ENCODE measurements around the gene BRIP1. TPM values are rescaled to one million over a fixed set of nuclear protein-coding genes. Genes with fewer than 3 reads are reported as not detected.
"Not testable (repeated sequence)": the region's sequence is repeated elsewhere in the genome, so short reads cannot be mapped to it uniquely, and the experiment has no call there.

Gene BRIP1
- total RNA-seq, 1 experiment from 2014 or later, result 8.5 TPM

DNA sequence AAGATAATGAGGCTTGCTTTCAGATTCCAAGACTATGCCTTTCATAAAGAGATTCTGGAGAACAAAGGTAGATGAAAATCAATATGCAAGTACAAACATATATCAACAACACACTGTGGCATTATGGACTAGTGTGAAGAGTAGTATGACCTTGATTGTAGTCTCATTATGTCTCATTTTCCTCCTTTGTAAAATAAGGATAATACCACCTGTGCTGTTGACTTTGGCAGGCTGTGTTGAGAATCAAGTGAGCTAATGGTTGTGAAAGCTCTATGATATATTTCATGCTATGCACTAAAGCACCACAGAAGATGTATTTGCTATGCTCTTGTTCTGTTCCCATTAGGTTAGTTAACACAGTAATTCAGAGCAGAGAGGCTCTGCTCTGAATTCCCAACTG is 193.8 kb downstream of the BRIP1 start:
- H3K9me2 ChIP-seq (replicated peaks; ENCODE audit: insufficient read depth, low read length), result no peaks in the 10 kb centered on the region
- H3K27me3 ChIP-seq (ENCODE audit: low read length), result no peaks in the 10 kb centered on the region
- no peak overlapping the region for H2AFZ ChIP-seq (ENCODE audit: low read length)
- H3K27ac ChIP-seq (ENCODE audit: low read length), result no peak overlapping the region
- no peak overlapping the region for H3K9ac ChIP-seq (ENCODE audit: low read length)
- no peaks in the 10 kb centered on the region for H3K79me2 ChIP-seq (ENCODE audit: low read length)
- H3K4me2 ChIP-seq (ENCODE audit: low read depth, low read length, poor library complexity, severe bottlenecking), result no peak overlapping the region
- H3K36me3 ChIP-seq (ENCODE audit: insufficient read depth, low read length), result no peaks in the 10 kb centered on the region
- no peaks in the 10 kb centered on the region for H3K4me1 ChIP-seq (ENCODE audit: low read length)
- H4K20me1 ChIP-seq (ENCODE audit: insufficient read depth, low read depth, low read length), result no peaks in the 10 kb centered on the region
- no peak overlapping the region for H3K4me3 ChIP-seq (ENCODE audit: low read length)
- no peaks in the 10 kb centered on the region for H3K9me3 ChIP-seq (ENCODE audit: low read length)
- DNase-seq, result no peak

DNA sequence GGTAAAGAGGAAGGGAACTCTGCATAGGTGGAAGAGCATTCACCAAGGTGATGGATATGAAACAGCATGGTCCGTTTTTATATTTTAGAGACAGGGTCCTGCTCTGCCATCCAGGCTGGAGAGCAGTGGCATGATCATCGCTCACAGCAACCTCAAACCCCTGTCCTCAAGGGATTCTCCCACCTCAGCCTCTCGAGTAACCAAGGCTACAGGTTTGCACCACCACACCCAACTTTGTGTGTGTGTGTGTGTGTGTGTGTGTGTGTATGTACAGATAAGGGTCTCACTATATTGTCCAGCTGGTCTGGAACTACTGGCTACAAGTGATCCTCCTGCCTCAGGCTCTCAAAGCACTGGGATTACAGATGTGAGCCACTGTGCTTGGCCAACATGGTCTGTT is 194.8 kb downstream of the BRIP1 start:
- no peaks in the 10 kb centered on the region for H3K79me2 ChIP-seq (ENCODE audit: low read length)
- H3K4me2 ChIP-seq (ENCODE audit: low read depth, low read length, poor library complexity, severe bottlenecking), result no peak overlapping the region
- H2AFZ ChIP-seq (ENCODE audit: low read length), result no peak overlapping the region
- H3K4me3 ChIP-seq (ENCODE audit: low read length), result no peak overlapping the region
- H4K20me1 ChIP-seq (ENCODE audit: insufficient read depth, low read depth, low read length), result no peaks in the 10 kb centered on the region
- no peaks in the 10 kb centered on the region for H3K9me3 ChIP-seq (ENCODE audit: low read length)
- no peaks in the 10 kb centered on the region for H3K9me2 ChIP-seq (replicated peaks; ENCODE audit: insufficient read depth, low read length)
- H3K36me3 ChIP-seq (ENCODE audit: insufficient read depth, low read length), result no peaks in the 10 kb centered on the region
- H3K9ac ChIP-seq (ENCODE audit: low read length), result no peak overlapping the region
- no peaks in the 10 kb centered on the region for H3K27me3 ChIP-seq (ENCODE audit: low read length)
- H3K27ac ChIP-seq (ENCODE audit: low read length), result no peak overlapping the region
- no peaks in the 10 kb centered on the region for H3K4me1 ChIP-seq (ENCODE audit: low read length)
- DNase-seq, result no peak

DNA sequence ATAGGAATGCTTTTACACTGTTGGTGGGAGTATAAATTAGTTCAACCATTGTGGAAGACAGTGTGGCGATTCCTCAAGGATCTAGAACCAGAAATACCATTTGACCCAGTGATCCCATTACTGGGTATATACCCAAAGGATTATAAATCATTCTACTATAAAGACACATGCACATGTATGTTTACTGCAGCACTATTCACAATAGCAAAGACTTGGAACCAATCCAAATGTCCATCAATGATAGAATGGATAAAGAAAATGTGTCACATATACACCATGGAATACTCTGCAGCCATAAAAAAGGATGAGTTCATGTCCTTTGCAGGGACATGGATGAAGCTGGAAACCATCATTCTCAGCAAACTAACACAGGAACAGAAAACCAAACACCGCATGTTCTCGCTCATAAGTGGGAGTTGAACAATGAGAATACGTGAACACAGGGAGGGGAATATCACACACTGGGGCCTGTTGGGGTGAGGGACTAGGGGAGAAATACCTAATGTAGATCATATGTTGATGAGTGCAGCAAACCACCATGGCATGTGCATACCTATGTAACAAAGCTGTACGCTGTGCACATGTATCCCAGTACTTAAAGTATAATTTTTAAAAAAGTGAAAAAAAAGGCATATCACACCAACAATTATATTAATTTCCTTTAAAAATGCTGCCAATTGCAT is 196.8 kb downstream of the BRIP1 start:
- not testable (repeated sequence) for H3K36me3 ChIP-seq (ENCODE audit: insufficient read depth, low read length); H2AFZ ChIP-seq (ENCODE audit: low read length); H4K20me1 ChIP-seq (ENCODE audit: insufficient read depth, low read depth, low read length); H3K4me3 ChIP-seq (ENCODE audit: low read length); H3K27me3 ChIP-seq (ENCODE audit: low read length); H3K4me2 ChIP-seq (ENCODE audit: low read depth, low read length, poor library complexity, severe bottlenecking); H3K27ac ChIP-seq (ENCODE audit: low read length); H3K79me2 ChIP-seq (ENCODE audit: low read length); H3K9ac ChIP-seq (ENCODE audit: low read length); H3K4me1 ChIP-seq (ENCODE audit: low read length); H3K9me2 ChIP-seq (replicated peaks; ENCODE audit: insufficient read depth, low read length); DNase-seq; H3K9me3 ChIP-seq (ENCODE audit: low read length)

DNA sequence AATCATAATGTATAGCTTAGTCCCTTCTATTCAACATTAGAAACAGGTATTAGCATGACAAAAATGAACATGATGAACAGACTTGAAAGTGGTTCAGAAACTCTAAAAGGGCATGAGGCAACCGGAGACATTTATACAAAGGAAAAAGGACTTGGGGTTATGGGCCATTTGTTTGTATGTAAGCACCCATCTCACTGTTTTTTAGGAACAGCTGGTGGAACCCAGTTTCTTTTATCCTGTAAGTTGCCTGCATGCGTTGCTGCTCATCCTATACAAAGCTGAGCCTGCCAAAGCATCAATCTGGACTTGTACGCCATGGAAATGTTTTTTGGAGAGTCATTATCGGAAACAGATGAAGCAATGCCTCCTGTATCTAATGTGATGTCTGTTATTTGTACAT is 200.0 kb downstream of the BRIP1 start:
- Histone ChIP-seq H3K9me3 (ENCODE audit: low read length) (no peaks in the 10 kb centered on the region), H3K27ac (ENCODE audit: low read length) (no peak overlapping the region), H3K36me3 (ENCODE audit: insufficient read depth, low read length) (no peaks in the 10 kb centered on the region), H4K20me1 (ENCODE audit: insufficient read depth, low read depth, low read length) (no peaks in the 10 kb centered on the region), H3K9me2 (replicated peaks; ENCODE audit: insufficient read depth, low read length) (no peaks in the 10 kb centered on the region), H3K79me2 (ENCODE audit: low read length) (no peaks in the 10 kb centered on the region), H3K4me1 (ENCODE audit: low read length) (no peaks in the 10 kb centered on the region), H3K4me3 (ENCODE audit: low read length) (no peak overlapping the region), H3K4me2 (ENCODE audit: low read depth, low read length, poor library complexity, severe bottlenecking) (no peak overlapping the region), H3K9ac (ENCODE audit: low read length) (no peak overlapping the region), H2AFZ (ENCODE audit: low read length) (no peak overlapping the region), H3K27me3 (ENCODE audit: low read length) (no peaks in the 10 kb centered on the region)
- DNase-seq, result no peak

DNA sequence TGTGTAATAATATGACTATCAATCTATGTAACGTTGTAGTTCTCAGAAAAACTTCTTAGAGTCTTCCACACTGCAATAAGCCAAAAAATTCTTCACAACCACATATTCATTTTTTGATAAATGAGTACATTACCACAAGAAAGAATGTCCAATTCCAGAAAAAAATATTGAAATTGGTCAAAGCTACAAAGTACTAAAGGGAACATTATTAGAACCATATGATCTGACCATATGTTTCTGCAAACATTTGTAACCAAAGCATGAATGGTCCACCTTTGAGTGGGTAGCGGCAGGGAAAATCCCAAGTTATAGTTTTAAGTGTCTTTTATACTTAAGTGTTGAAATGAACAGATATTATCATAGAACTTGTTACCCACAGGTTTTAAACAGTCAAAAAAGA is 200.6 kb downstream of the BRIP1 start:
- no peaks in the 10 kb centered on the region for H3K36me3 ChIP-seq (ENCODE audit: insufficient read depth, low read length)
- H2AFZ ChIP-seq (ENCODE audit: low read length), result no peak overlapping the region
- H3K79me2 ChIP-seq (ENCODE audit: low read length), result no peaks in the 10 kb centered on the region
- H4K20me1 ChIP-seq (ENCODE audit: insufficient read depth, low read depth, low read length), result no peaks in the 10 kb centered on the region
- H3K9ac ChIP-seq (ENCODE audit: low read length), result no peak overlapping the region
- no peak overlapping the region for H3K4me3 ChIP-seq (ENCODE audit: low read length)
- no peaks in the 10 kb centered on the region for H3K27me3 ChIP-seq (ENCODE audit: low read length)
- no peak for DNase-seq
- H3K4me2 ChIP-seq (ENCODE audit: low read depth, low read length, poor library complexity, severe bottlenecking), result no peak overlapping the region
- no peak overlapping the region for H3K27ac ChIP-seq (ENCODE audit: low read length)
- H3K9me2 ChIP-seq (replicated peaks; ENCODE audit: insufficient read depth, low read length), result no peaks in the 10 kb centered on the region
- no peaks in the 10 kb centered on the region for H3K4me1 ChIP-seq (ENCODE audit: low read length)
- H3K9me3 ChIP-seq (ENCODE audit: low read length), result no peaks in the 10 kb centered on the region

DNA sequence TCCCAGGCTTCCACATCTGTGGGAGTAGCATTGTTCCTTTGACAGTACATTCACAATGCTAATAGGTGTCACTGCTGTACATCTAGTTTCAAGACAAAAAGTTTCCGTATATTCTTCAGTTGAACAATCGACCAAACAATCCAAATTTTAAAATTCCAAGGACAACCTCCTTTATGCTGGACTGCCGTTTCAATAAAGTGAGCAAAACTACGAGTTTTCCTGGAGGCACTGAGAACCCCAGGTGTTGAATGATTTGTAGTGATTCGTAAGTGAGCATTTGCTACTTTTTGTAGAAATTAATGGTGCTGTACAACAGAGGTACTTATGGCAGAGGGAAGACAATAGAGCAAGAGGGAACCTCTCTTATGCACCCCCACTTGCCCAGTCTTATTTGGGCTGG is 201.1 kb downstream of the BRIP1 start:
- Histone ChIP-seq H3K4me1 (ENCODE audit: low read length) (no peaks in the 10 kb centered on the region), H3K79me2 (ENCODE audit: low read length) (no peaks in the 10 kb centered on the region), H3K4me3 (ENCODE audit: low read length) (no peak overlapping the region), H3K9me2 (replicated peaks; ENCODE audit: insufficient read depth, low read length) (no peaks in the 10 kb centered on the region), H3K9ac (ENCODE audit: low read length) (no peak overlapping the region), H4K20me1 (ENCODE audit: insufficient read depth, low read depth, low read length) (no peaks in the 10 kb centered on the region), H3K9me3 (ENCODE audit: low read length) (no peaks in the 10 kb centered on the region), H3K27me3 (ENCODE audit: low read length) (no peaks in the 10 kb centered on the region), H2AFZ (ENCODE audit: low read length) (no peak overlapping the region), H3K27ac (ENCODE audit: low read length) (no peak overlapping the region), H3K4me2 (ENCODE audit: low read depth, low read length, poor library complexity, severe bottlenecking) (no peak overlapping the region), H3K36me3 (ENCODE audit: insufficient read depth, low read length) (no peaks in the 10 kb centered on the region)
- no peak for DNase-seq

DNA sequence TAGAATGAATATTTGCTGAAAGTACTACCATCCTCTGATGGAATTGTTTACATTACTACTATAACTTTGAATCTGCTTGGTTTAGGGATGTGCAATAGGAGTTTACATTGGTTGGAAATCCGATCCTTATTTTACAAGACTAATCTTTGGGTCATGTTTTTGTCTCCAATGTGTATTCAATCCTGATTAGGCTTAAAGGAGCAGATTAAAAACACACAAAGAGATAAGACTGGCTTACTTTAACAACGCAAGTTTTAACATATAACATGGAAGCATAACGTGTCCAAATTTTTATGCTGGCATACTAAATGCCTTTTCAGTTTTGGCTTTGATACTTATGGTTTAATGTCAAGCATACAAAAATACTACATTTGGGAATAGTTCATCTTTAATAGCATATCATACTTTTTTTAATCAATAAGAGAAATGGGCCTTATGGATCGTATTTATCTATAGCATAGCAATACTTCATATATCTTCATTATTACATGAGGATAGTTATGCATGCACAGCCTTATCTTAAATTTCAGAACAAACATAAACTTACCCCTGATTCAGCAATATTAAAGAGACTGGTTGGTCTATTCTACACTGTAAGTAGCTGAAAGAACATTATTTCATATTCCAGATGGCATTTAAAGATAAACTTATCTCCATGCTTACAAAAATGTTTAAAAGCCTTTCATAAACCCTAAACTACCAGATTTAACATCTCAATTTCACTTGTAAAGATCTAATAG is 202.4 kb downstream of the BRIP1 start:
- Histone ChIP-seq H4K20me1 (ENCODE audit: insufficient read depth, low read depth, low read length) (no peaks in the 10 kb centered on the region), H3K4me3 (ENCODE audit: low read length) (no peak overlapping the region), H3K9ac (ENCODE audit: low read length) (no peak overlapping the region), H3K79me2 (ENCODE audit: low read length) (no peaks in the 10 kb centered on the region), H3K9me3 (ENCODE audit: low read length) (no peaks in the 10 kb centered on the region), H3K27me3 (ENCODE audit: low read length) (no peaks in the 10 kb centered on the region), H3K4me1 (ENCODE audit: low read length) (no peaks in the 10 kb centered on the region), H3K36me3 (ENCODE audit: insufficient read depth, low read length) (no peaks in the 10 kb centered on the region), H3K4me2 (ENCODE audit: low read depth, low read length, poor library complexity, severe bottlenecking) (no peak overlapping the region), H3K9me2 (replicated peaks; ENCODE audit: insufficient read depth, low read length) (no peaks in the 10 kb centered on the region), H2AFZ (ENCODE audit: low read length) (no peak overlapping the region), H3K27ac (ENCODE audit: low read length) (no peak overlapping the region)
- DNase-seq, result no peak

DNA sequence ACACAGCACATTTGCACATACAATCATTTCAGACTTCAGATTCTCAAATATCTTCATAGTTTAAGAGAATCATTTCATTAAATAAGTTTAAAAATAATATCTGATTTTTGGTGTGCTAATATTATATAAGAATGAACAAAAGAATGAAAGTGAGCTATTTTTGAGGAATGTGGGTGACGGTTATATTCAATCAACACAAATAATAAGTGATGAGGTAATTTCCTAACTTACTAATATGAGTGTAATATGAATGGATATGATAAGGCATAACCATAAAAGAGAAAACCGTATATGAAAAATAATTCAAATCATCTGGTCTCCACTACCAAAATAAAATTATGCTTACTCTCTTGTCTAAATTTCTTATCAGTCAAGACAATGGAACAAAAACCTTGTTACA is 203.9 kb downstream of the BRIP1 start:
- no peak overlapping the region for H2AFZ ChIP-seq (ENCODE audit: low read length)
- H3K4me1 ChIP-seq (ENCODE audit: low read length), result no peaks in the 10 kb centered on the region
- H3K27me3 ChIP-seq (ENCODE audit: low read length), result no peaks in the 10 kb centered on the region
- no peak overlapping the region for H3K9ac ChIP-seq (ENCODE audit: low read length)
- H3K36me3 ChIP-seq (ENCODE audit: insufficient read depth, low read length), result no peaks in the 10 kb centered on the region
- no peaks in the 10 kb centered on the region for H3K79me2 ChIP-seq (ENCODE audit: low read length)
- H3K4me2 ChIP-seq (ENCODE audit: low read depth, low read length, poor library complexity, severe bottlenecking), result no peak overlapping the region
- no peak overlapping the region for H3K4me3 ChIP-seq (ENCODE audit: low read length)
- no peak overlapping the region for H3K27ac ChIP-seq (ENCODE audit: low read length)
- DNase-seq, result no peak
- no peaks in the 10 kb centered on the region for H3K9me3 ChIP-seq (ENCODE audit: low read length)
- H3K9me2 ChIP-seq (replicated peaks; ENCODE audit: insufficient read depth, low read length), result no peaks in the 10 kb centered on the region
- no peaks in the 10 kb centered on the region for H4K20me1 ChIP-seq (ENCODE audit: insufficient read depth, low read depth, low read length)

Data from Karpas-422 (cell line).